Glutamatergic neuron (in vitro differentiated cells): ENCODE results near the gene CCDC69. TPM values are rescaled to one million over a fixed set of nuclear protein-coding genes. Genes with fewer than 3 reads are reported as not detected.

Experiments
- DNase-seq: peaks from one replicate; pipeline ENCODE4 v3.0.0; 2022
- H3K27ac Mint-ChIP-seq: one replicate; pipeline ENCODE4 v1.8.0; 2020; ENCODE audit warnings: mild to moderate bottlenecking, mixed read lengths, inconsistent platforms; ENCODE audit not compliant: unreplicated experiment
- H3K27me3 Mint-ChIP-seq: one replicate; pipeline ENCODE4 v1.8.0; 2020; ENCODE audit warnings: mild to moderate bottlenecking, moderate library complexity, mixed read lengths, inconsistent platforms; ENCODE audit not compliant: unreplicated experiment
- H3K36me3 Mint-ChIP-seq: one replicate; pipeline ENCODE4 v1.8.0; 2020; ENCODE audit warnings: mild to moderate bottlenecking, mixed read lengths, inconsistent platforms; ENCODE audit not compliant: unreplicated experiment
- H3K4me1 Mint-ChIP-seq: one replicate; pipeline ENCODE4 v1.8.0; 2020; ENCODE audit warnings: mild to moderate bottlenecking, low read depth, mixed read lengths, inconsistent platforms; ENCODE audit not compliant: unreplicated experiment
- H3K4me3 Mint-ChIP-seq: one replicate; pipeline ENCODE4 v1.8.0; 2020; ENCODE audit warnings: mild to moderate bottlenecking, mixed read lengths, inconsistent platforms; ENCODE audit not compliant: unreplicated experiment
- H3K9me3 Mint-ChIP-seq: one replicate; pipeline ENCODE4 v1.8.0; 2020; ENCODE audit warnings: mild to moderate bottlenecking, moderate library complexity, mixed read lengths, inconsistent platforms; ENCODE audit not compliant: unreplicated experiment
- total RNA-seq: library from RNA; stranded (reverse); fragmentation: NEBNext Ultra II Directional; extraction: Animal tissue kit (Norgen Biotek cat#: 25700); gene quantifications from one replicate; pipeline ENCODE4 v1.2.1, GENCODE V29; 2021; ENCODE audit not compliant: unreplicated experiment
- TF ChIP-seq, protein P1 (sequence below): fragments of 200-600 bp; sonication (generic); IDR thresholded peaks from one replicate; pipeline ENCODE4 v1.5.0; 2021; ENCODE audit not compliant: partially characterized antibody, unreplicated experiment

Gene CCDC69
- total RNA-seq, 1 donor from 2014 or later, result 2.0 TPM

DNA sequence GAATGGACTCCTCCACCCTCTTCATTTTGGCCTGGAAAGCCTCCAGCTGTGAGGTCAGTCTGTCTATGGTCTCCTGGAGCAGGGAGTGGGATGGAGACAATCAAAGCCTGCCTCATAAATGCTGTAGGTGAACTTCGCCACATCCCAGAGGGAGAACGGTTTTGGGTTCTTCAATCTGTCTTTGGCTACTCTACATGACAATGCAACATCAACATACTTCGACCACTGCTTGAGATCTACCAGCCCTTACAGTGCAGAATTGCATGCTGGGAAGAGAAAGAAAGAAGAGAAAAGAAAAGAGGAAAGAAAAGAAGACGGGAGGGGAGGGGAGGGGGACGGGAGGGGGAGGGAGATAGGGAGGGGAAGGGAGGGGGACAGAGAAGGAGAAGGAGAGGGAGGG is 37.8 kb downstream of the CCDC69 start:
- peaks cover 19% of the 10 kb centered on the region for H3K4me1 Mint-ChIP-seq
- TF ChIP-seq, protein P1, sequence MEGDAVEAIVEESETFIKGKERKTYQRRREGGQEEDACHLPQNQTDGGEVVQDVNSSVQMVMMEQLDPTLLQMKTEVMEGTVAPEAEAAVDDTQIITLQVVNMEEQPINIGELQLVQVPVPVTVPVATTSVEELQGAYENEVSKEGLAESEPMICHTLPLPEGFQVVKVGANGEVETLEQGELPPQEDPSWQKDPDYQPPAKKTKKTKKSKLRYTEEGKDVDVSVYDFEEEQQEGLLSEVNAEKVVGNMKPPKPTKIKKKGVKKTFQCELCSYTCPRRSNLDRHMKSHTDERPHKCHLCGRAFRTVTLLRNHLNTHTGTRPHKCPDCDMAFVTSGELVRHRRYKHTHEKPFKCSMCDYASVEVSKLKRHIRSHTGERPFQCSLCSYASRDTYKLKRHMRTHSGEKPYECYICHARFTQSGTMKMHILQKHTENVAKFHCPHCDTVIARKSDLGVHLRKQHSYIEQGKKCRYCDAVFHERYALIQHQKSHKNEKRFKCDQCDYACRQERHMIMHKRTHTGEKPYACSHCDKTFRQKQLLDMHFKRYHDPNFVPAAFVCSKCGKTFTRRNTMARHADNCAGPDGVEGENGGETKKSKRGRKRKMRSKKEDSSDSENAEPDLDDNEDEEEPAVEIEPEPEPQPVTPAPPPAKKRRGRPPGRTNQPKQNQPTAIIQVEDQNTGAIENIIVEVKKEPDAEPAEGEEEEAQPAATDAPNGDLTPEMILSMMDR, result no peak
- no peak for DNase-seq
- H3K4me3 Mint-ChIP-seq, result no peak overlapping the region
- peaks cover 23% of the 10 kb centered on the region for H3K36me3 Mint-ChIP-seq
- no peak overlapping the region for H3K27ac Mint-ChIP-seq
- H3K27me3 Mint-ChIP-seq, result no peaks in the 10 kb centered on the region
- no peaks in the 10 kb centered on the region for H3K9me3 Mint-ChIP-seq

DNA sequence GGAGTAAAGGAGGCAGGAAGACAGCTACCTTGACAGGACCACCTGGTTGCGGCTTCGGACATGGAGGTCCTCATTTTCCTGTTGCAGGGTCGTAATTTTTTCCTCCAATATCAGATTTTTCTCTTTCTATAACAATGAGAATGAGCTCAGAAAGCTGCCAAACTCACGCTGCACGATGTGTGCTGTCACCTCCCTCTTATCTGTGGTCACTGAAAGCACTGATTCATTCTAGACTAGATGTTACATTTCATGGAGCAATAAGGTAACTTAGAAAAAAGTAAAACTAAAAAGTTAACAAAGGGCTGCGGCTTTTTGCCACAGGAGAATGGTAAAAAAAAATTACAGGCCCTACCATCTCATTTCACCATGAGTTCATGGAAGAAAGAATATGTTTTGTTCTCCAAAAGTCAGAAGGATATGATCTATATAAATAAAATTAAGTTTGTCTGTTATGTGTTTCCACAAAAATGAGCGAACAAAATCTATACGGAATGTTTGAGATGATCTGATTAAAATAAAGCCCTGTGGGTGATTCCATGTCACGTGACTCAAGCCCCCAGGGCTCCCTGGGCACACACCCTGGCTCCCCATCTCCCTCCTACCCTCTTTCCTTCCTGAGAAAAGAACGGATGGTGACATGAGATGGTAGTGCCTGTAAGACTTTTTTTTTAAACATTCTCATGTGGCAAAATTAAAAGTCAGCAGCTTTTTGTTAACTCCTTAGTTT is 39.4 kb downstream of the CCDC69 start:
- no peak for DNase-seq
- peaks cover 3% of the 10 kb centered on the region for H3K9me3 Mint-ChIP-seq
- no peak overlapping the region for H3K4me3 Mint-ChIP-seq
- peaks cover 16% of the 10 kb centered on the region for H3K36me3 Mint-ChIP-seq
- H3K27ac Mint-ChIP-seq, result peak overlapping the region; percentile 28
- TF ChIP-seq, protein P1, result no peak
- H3K27me3 Mint-ChIP-seq, result no peaks in the 10 kb centered on the region
- H3K4me1 Mint-ChIP-seq, result peaks cover 19% of the 10 kb centered on the region

DNA sequence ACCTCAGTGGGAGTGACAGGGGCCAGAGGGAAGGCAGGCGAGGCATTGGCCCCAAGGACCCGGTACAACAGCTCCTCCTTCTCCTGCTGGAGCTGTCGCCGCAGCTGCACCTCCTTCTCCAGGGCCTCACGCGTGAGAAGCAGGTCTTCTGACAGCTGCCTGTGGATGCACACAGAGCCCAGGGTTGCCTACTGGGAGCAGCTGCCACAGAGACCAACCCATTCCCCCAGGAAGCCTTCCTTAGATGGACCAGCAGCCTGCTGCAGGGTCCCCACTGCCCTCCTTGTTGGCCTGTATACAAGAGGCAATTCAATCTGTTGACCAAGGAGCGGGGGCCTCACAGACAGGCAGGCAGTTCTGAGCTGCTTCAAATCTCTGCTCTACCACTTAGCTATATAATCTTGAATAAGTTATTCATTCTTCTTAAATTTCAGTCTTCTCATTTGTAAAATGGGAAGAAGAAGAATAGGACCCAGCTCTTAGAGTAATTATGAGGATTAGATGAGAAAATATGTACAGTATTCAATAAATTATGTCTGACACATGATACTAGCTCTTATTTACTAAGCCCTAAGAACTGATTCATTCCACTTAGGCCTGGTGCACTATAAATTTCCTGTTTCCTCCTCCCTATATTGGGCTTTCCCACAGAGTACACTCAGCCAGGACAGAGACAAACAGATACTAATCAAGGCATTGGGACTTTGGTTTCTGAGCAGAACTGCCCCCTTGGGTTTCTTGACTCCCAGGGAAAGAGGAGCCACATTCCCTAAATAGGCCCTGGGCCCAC is 40.2 kb downstream of the CCDC69 start:
- peaks cover 5% of the 10 kb centered on the region for H3K9me3 Mint-ChIP-seq
- DNase-seq, result peak; percentile 60
- H3K4me3 Mint-ChIP-seq, result no peak overlapping the region
- peaks cover 19% of the 10 kb centered on the region for H3K4me1 Mint-ChIP-seq
- peak overlapping the region; percentile 59 for H3K27ac Mint-ChIP-seq
- peaks cover 11% of the 10 kb centered on the region for H3K36me3 Mint-ChIP-seq
- H3K27me3 Mint-ChIP-seq, result no peaks in the 10 kb centered on the region
- TF ChIP-seq, protein P1, result no peak

DNA sequence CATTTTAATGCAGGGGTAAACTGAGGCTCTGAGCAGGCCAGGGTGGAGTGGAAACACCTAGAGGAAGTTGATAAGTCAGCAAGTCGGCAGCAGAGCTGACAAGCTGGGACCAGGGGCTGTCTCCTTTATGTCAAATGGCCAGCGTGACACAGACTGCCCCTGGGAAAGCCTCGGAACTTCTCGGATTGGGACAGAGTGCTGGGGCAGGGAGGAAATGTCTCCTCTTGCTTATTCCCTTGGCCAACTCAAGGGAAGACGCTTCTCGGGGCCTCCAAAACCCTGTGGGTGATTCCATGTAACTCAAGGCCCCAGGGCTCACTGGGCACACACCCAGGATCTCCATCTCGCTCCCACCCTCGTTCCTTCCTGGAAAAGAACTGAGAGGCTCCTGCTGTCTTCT is 40.9 kb downstream of the CCDC69 start:
- H3K9me3 Mint-ChIP-seq, result peaks cover 5% of the 10 kb centered on the region
- peaks cover 19% of the 10 kb centered on the region for H3K4me1 Mint-ChIP-seq
- H3K4me3 Mint-ChIP-seq, result no peak overlapping the region
- H3K36me3 Mint-ChIP-seq, result peaks cover 8% of the 10 kb centered on the region
- no peak for DNase-seq
- TF ChIP-seq, protein P1, result no peak
- H3K27ac Mint-ChIP-seq, result no peak overlapping the region
- peaks cover under 1% of the 10 kb centered on the region for H3K27me3 Mint-ChIP-seq

DNA sequence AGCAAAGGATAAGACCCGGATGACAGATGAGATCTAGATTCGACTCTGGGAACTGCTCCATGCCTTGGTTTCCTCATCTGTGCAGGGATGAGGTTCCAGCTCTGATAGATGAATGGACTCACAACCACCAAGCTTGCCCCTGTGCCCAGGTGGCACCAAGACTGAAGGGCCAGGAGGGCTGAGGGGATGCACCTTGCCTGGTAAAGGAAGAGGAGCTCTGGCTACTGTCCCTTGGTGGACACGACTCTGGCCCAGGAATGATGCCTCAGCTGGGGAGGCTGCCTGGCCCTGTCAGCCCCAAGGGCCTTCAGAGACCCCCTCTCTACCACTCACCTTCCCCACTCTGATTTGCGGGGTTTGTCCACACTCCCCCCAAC is 41.4 kb downstream of the CCDC69 start:
- peak overlapping the region; percentile 91 for H3K27ac Mint-ChIP-seq
- H3K4me1 Mint-ChIP-seq, result peaks cover 19% of the 10 kb centered on the region
- TF ChIP-seq, protein P1, result no peak
- peaks cover 6% of the 10 kb centered on the region for H3K36me3 Mint-ChIP-seq
- peaks cover 5% of the 10 kb centered on the region for H3K9me3 Mint-ChIP-seq
- no peak for DNase-seq
- peak overlapping the region; percentile 53 for H3K4me3 Mint-ChIP-seq
- H3K27me3 Mint-ChIP-seq, result peaks cover 2% of the 10 kb centered on the region
